RWPE1 (cell line): ENCODE data around the gene DAND5.

Experiments used
- CTCF ChIA-PET: fragments of 350-600 bp; sonication (Branson Sonifier 250); formaldehyde crosslinking; extraction: SDS; loops from one replicate; lab custom pipeline; 2021; lab: Yijun Ruan, JAX
- POLR2A ChIA-PET: fragments of 400-600 bp; formaldehyde crosslinking; extraction: SDS; loops from one replicate; lab custom pipeline; 2020; ENCODE audit warnings: antibody characterized with exemption; ENCODE audit not compliant: low non-redundant PET; lab: Yijun Ruan, JAX
- DNase-seq: peaks from one replicate; pipeline ENCODE4 v3.0.0; 2012; ENCODE audit warnings: low spot score
- H3K27ac ChIP-seq: fragments of 450-650 bp; 2 replicates; pipeline ENCODE4 v1.5.1; 2017
- CTCF ChIP-seq: fragments of 450-650 bp; conservative IDR thresholded peaks from 2 replicates; pipeline ENCODE4 v1.5.1; 2017; ENCODE audit warnings: low read depth, mild to moderate bottlenecking

The DAND5 gene

GRCh38 chr19:12932392-12933286 lies 36.7 kb upstream of the DAND5 start:
- CTCF ChIA-PET, result no interaction called here
- POLR2A ChIA-PET, result interaction anchor here (0.6 kb wide), 2 partner anchors 10 to 11 kb away, joined by 4 to 5 read pairs; no protein-coding TSS in a partner anchor
- H3K27ac ChIP-seq, result peak overlapping the region; percentile 75
- DNase-seq, result no peak
- no peak for TF ChIP-seq CTCF

- H3K27ac ChIP-seq, result peak within 1 kb of the TSS; percentile 75
- ChIA-PET CTCF (no interaction called here), POLR2A (interaction anchor here (0.6 kb wide), 2 partner anchors 9 to 10 kb away, joined by 3 to 4 read pairs; no protein-coding TSS in a partner anchor)
- no peak for TF ChIP-seq CTCF
- DNase-seq, result peak; percentile 91
Measured at GRCh38 chr19:12933287-12934072, 35.9 kb upstream of the DAND5 start, which contains the start of gene FARSA. Gene FARSA, minus strand, starts transcription at chr19:12933711. Its CDS starts 15 bp downstream, at chr19:12933696.

GRCh38 chr19:12935071-12935470 lies 34.3 kb upstream of the DAND5 start:
- no peak overlapping the region for H3K27ac ChIP-seq
- DNase-seq, result no peak
- no peak for TF ChIP-seq CTCF
- ChIA-PET POLR2A (interaction anchor here (0.6 to 0.7 kb wide), 2 partner anchors 199 to 1619 kb away, joined by 3 to 7 read pairs; no protein-coding TSS in a partner anchor), CTCF (no interaction called here)

GRCh38 chr19:12936582-12936981 lies 32.8 kb upstream of the DAND5 start:
- TF ChIP-seq CTCF, result no peak
- ChIA-PET CTCF (no interaction called here), POLR2A (no interaction called here)
- DNase-seq, result no peak
- H3K27ac ChIP-seq, result peak overlapping the region; percentile 87

- peak overlapping the region; percentile 87 for H3K27ac ChIP-seq
- DNase-seq, result no peak
- ChIA-PET CTCF (interaction anchor here (0.5 kb wide), 1 partner anchor 16 kb away, joined by 3 read pairs; no protein-coding TSS in a partner anchor), POLR2A (interaction anchor here (0.6 to 0.8 kb wide), 3 partner anchors 9 to 18 kb away, joined by 3 read pairs; partner anchors contain the start of gene SYCE2)
- no peak for TF ChIP-seq CTCF
Measured at GRCh38 chr19:12937093-12937926, 32.1 kb upstream of the DAND5 start.
